HuH-7.5 (cell line): Measurements from ENCODE around the gene PRKCZ.

Experiments used
- DNase-seq: peaks from one replicate; pipeline ENCODE4 v3.0.0; 2011; ENCODE audit warnings: low spot score

Gene PRKCZ

GRCh38 chr1:2210084-2210653 lies 160.0 kb downstream of the PRKCZ start:
- DNase-seq: no peak

- no peak for DNase-seq
Observed at GRCh38 chr1:2210786-2211185, 160.6 kb downstream of the PRKCZ start.

GRCh38 chr1:2212274-2212531 lies 162.0 kb downstream of the PRKCZ start:
- DNase-seq: no peak

- peak; percentile 90 for DNase-seq
Observed at GRCh38 chr1:2212532-2213491, 162.6 kb downstream of the PRKCZ start.

GRCh38 chr1:2213576-2214505 lies 163.6 kb downstream of the PRKCZ start:
- no peak for DNase-seq

GRCh38 chr1:2214541-2215241 lies 164.5 kb downstream of the PRKCZ start:
- no peak for DNase-seq

- DNase-seq: no peak
Observed at GRCh38 chr1:2215329-2215728, 165.1 kb downstream of the PRKCZ start.

- no peak for DNase-seq
Observed at GRCh38 chr1:2215909-2216766, 165.9 kb downstream of the PRKCZ start.

GRCh38 chr1:2216767-2217058 lies 166.5 kb downstream of the PRKCZ start:
- DNase-seq: no peak

GRCh38 chr1:2221271-2221670 lies 171.1 kb downstream of the PRKCZ start:
- DNase-seq: no peak

GRCh38 chr1:2224170-2224584 lies 174.0 kb downstream of the PRKCZ start:
- no peak for DNase-seq

GRCh38 chr1:2224631-2225428 lies 174.6 kb downstream of the PRKCZ start:
- no peak for DNase-seq

- peak; percentile 66 for DNase-seq
Observed at GRCh38 chr1:2226525-2227345, 176.5 kb downstream of the PRKCZ start.

- peak; percentile 99 for DNase-seq
Observed at GRCh38 chr1:2227346-2228156, 177.3 kb downstream of the PRKCZ start.

- no peak for DNase-seq
Observed at GRCh38 chr1:2228157-2228594, 178.0 kb downstream of the PRKCZ start, which contains the start of gene SKI. TSS of gene SKI (plus strand) at chr1:2228319. CDS start at chr1:2228767, 448 bp downstream.

GRCh38 chr1:2228694-2229036 lies 178.5 kb downstream of the PRKCZ start:
- no peak for DNase-seq

- DNase-seq: peak; percentile 69
Observed at GRCh38 chr1:2229037-2229864, 179.0 kb downstream of the PRKCZ start.
